GM21423 (cell line): ENCODE measurements around the gene MOGAT3.

Source experiments
- ATAC-seq: cut with Tn5 transposase; IDR thresholded peaks from one replicate; pipeline ENCODE4 v1.9.1; 2021; ENCODE audit warnings: mild to moderate bottlenecking, moderate library complexity; ENCODE audit not compliant: unreplicated experiment

The MOGAT3 gene

DNA sequence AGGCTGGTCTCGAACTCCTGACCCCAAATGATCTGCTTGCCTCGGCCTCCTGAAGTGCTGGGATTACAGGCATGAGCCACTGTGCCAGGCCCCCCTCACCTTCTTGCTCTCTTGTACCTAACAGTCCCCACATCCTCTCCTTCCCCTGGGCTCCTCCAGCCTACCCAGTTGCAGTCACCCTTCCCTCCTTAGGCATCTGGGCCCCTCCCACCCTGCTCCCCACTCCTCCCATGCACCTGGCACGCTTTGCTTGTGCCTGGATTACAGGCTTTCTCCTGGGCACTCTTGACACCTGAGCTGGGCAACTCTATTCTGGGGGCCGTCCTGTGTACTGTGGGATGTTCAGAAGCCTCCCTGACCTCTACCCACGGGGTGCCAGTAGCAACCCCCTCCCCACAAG lies 33.8 kb upstream of the MOGAT3 start:
- no peak for ATAC-seq

DNA sequence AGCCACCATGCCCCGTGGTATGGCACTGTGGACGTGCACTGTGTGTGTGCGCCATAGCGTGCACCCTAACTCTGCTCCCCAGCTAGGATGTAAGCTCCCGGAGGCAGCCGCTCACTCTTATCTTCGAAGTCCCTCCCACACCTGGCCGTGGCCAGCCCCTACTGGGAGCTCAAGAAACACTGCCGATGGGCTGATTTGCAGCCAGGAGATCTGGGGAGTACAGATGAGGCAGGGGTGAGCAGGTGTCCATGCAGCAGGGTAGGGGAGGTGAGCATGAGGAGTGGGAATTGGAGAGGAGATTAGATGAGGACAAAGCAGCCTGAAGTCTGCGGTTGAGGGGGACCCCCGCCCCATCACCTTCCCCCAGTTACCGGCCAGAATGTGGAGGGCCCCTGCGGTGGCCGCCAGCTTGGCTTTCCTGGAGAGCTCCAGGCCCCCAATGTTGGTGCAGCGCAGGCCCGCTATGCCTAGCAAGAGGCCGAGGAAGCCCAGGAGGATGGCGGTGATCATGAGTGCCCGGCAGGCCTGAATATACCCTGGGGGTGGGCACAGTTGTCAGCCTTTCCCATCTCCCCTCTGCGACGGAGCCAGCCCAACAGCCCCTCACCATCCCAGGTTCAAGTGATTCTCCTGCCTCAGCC lies 33.2 kb upstream of the MOGAT3 start:
- ATAC-seq = no peak

DNA sequence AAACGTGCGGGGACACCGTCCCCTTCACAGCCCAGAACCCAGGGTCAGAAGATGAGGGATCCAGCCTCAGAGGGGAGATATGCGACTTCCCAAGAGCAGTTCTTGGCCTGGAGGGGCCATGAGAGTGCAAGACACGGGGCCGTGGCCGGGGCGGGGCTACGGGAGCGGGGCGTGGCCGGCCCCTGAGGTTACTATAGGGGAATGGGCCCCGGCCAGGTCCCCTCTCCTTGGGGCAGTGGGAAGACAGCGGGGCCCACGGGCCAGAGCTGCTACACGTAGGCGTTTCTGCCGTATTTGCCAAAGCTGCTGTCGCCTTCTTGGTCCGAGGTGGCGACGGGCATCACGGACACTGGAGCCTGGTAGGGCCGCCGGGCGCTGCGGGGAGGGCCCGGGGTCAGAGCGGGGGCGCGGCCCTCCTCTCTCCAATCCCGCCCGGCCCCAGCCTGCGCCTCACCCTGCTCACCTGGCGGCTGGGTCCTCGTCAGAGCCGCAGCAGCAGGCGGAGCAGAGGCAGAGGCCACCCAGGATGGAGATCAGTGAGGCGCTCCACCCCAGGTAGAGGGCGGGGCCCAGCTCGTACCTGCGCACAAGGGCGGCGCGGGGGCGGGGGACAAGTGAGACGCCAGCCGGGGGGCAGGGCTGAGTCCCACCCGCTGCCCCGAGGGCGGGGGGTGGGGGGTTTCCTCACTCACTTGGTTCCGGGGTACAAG lies 31.5 kb upstream of the MOGAT3 start:
- ATAC-seq = no peak

DNA sequence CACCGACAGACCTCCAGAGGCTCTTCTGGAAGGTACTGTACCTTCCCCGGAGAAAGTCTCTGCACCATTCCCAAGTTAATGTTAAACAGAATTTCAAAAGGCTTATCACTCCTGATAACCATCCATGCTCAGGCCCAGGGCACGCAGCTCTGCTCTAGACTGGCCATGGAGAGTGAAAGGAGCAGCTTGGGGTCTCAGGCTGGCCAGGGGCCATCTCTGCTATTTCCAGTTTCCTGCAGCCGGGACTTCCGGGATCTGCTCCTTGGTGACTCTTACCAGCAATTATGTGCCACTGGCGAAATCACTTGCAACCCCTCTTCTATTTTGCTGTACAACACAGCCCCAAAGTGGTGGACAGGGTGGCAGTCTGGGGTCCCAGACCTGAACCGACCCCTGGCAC lies 30.8 kb upstream of the MOGAT3 start:
- ATAC-seq = no peak

DNA sequence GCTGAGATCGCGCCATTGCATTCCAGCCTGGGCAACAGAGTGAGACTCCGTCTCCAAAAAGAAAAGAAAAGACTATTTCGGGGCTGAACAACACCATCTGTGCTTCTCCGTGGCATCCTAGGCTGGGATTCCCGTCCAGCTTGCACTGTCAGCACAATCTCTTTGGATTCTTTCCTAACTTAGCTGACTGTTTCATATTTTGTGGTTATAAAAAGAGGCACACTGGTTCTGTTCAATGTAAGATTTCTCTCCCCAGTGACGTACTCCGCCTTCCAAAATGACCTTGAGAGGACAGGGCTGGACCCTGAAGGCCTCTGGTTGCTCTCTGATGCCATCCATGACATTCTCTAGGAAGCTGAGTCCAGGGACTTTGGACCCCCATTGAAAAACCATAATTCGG lies 25.9 kb upstream of the MOGAT3 start:
- ATAC-seq = no peak

DNA sequence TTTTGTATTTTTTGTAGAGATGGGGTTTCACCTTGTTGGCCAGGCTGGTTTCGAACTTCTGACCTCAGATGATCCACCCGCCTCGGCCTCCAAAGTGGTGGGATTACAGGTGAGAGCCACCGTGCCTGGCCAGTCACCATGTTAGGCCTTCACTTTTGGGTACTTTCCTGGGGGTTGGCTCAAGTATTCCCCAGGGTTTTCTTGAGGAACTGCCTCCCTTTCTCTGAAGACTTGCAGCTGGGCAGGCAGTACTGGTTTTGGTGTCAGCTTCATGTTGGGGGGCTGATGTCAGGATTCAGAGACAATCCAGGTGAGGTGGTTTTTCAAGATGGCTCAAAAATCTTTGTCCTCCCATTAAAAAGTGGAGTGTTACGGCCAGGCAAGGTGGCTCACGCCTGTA lies 24.8 kb upstream of the MOGAT3 start:
- no peak for ATAC-seq

DNA sequence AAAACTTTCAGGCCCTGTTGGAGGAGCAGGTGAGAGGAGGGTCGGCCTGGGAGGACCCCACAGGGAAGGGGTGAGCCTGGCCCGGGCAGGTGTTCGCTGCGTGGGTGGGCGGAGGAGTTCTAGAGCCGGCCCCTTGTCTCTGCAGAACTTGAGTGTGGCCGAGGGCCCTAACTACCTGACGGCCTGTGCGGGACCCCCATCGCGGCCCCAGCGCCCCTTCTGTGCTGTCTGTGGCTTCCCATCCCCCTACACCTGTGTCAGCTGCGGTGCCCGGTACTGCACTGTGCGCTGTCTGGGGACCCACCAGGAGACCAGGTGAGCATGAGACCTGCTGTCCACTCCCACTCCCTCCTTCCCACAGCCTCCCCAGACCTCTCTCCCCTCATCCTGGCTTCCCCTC lies 22.7 kb upstream of the MOGAT3 start:
- ATAC-seq = no peak

DNA sequence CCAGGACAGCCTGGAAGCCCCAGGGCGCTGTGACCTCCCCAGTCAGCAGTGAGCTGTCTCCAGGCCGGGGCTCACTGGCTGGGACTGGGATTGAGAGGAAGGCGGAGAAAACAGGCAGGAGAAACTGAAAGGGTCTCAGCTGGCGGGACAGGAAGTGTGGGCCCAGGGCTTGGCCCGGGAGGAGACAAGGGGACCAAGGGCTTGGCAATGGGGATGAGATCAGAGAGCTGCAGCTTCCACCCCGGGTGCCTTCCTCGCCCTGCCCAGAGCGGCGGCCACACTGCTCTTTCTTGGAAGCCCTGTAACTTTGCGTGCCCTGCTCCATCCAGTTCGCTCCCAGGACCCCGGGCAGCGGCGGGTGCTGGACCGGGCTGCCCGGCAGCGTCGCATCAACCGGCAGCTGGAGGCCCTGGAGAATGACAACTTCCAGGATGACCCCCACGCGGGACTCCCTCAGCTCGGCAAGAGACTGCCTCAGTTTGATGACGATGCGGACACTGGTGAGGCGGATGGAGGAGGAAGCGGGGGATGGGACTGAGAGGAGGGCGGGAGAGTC lies 21.5 kb upstream of the MOGAT3 start:
- no peak for ATAC-seq

DNA sequence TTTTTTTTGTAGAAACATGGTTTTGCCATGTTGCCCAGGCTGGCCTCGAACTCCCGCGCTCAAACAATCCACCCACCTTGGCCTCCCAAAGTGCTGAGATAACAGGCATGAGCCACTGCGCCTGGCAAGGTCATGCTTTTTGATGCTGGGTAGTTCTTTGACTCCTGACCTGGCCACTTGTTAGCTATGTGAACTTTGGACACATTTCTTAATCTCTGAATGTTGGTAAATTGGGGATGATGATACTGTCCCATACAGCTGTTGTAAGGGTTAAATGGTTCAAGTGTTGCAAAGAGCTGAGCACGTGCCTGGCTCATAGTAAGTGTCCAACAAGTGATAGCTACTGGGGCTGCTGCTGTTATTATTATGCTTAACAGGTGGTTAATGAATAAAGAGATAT lies 19.5 kb upstream of the MOGAT3 start:
- no peak for ATAC-seq

DNA sequence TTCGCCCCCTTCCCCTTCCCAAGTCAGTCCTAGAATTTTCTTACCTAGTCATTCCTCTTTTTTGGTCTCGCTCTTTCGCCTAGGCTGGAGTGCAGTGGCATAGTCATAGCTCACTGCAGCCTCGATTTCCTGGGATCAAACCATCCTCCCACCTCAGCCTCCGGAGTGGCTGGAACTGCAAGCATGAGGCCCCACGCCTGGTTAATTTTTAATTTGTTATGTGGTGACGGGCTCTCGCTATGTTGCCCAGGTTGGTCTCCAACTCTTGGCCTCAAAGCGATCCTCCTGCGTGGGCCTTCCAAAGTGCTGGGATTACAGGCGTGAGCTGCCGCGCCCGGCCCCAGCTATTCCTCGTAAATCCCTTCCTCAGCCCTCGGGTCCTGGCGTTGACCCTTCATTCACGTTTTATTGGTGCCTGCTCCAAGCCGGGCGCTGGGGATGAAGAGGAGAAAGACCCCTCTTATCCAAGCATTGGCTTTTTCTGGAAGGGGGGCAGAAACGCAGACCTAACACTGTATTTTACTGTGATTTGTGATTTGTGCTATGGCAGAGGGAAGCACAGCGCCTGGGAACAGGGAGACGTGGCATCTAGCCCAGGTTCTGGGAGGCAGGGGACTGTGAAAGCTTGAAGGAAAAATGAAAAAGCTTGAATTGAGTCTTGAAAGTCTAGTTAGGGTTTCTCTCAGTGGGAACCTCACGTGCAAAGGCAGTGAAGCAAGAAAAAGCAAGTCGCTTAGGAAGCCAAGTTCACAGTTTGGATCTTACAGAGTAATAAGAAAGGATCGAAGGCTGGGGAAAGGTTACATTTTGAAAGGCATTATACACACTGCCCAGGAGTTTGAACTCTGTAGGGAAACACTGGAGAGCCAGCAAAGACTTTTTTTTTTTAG lies 17.6 kb upstream of the MOGAT3 start:
- ATAC-seq = peak; percentile 10

DNA sequence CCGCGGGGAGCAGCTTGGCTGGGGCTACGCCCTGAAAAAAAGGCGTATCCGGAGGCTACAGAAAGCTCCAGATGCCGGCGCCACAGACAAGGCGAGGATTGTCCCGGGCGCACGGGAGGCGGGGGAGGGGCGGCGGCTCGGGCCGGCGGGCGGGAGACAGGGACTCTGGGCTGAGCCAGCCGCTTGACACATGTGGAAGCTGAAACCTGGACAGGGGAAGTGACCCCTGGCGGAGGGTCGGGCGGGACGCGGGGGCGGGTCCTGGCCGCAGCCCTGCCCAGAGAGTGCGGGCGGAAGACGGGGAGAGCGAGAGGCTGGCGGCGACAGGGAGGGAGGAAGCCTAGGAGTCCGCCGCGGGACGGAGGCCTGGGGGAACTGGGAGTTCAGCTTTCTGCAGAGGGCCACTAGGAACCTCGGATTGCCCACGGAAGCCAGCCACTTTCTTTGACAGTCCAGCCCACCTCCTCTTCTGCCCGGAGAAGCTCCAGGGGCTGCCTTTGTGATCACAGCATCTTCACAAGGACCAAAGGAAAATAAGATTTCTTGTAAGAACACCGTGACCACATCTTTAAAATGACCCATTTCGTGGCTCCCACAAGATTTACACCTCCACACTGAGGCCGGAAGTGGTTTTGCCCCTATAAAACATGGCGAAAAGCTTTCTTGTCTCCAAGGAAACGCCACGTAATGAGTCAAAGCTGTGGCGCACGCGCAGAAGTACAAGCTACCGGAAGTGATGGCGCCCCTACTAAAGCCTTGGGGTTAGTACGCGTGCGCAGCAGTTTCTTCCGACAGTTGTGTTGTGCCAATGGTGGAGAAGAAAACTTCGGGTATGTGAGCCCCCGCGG lies 16.8 kb upstream of the MOGAT3 start, which contains the start of the genes PLOD3 and ZNHIT1:
Gene PLOD3 (minus strand): TSS at position 194 of the 848 bp plus-strand sequence. CDS start 307 bp downstream, outside the sequence.
Gene ZNHIT1 (plus strand): TSS at position 778 of the 848 bp plus-strand sequence. CDS start 31 bp downstream, at position 809.
- ATAC-seq = peak; percentile 66

DNA sequence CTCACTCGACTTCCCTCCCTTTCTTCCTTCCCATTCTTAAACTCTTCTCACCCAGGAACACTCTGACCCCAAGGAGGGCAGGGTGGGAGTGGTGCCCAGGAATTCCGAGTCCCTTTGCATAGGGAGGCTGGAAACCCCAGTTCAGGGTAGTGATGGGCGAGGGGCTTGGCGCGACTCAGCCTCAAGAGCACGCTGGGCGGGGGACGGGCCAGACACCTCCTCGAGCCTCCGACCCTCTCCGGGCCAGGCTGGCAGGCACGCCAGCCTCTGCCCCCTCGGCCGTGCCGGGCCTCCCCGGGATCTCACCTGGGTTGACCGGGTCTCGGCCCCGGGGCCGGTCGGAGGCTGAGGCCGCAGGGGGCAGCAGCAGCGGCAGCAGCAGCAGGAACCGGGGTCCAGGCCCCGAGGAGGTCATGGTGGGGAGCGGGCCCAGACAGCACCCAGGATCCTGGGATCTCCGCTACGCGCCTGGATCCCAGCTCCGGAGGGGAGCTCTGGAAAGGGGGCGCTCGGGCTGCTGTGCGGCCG lies 16.1 kb upstream of the MOGAT3 start:
- peak; percentile 19 for ATAC-seq

DNA sequence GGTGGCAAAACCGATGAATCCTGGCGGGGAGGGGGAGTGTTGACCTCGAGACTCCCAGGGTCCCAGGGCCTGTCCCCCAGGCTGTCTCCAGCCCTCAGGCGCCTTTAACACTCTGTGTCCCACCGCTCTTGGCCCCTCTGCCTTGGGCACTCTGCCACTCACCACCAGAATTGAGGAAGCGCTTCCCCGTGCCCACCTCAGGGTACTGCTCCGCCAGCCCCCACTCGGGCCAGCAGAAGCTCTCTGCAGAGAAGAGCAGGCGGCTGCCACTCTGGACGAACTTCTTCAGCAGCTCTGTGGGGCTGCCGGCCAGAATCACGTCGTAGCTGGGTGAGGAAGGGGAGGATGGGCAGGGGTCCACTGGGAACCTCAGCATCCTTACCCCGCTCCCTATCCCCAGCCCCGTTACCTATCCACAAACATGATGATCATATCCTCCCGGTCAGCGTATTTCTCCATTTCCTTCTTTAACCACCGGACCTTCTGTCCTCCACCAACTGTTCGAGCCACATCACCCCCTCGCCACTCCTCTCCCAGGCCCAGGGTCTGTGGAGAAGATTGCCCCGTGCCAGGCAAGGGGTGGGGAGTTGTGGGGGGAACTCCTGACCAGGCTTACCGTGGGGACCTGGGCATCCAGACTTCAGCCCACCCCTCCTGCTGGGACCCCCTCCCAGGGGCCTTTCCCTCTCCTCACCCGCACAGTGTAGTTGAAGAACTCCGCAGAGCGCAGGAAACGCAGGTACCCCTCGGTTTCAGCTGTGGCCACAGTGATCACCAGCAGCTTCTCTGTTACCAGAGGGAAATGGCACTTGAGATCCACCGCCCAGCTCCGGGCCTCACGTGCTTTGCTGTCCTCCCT lies 15.4 kb upstream of the MOGAT3 start:
- ATAC-seq = no peak

DNA sequence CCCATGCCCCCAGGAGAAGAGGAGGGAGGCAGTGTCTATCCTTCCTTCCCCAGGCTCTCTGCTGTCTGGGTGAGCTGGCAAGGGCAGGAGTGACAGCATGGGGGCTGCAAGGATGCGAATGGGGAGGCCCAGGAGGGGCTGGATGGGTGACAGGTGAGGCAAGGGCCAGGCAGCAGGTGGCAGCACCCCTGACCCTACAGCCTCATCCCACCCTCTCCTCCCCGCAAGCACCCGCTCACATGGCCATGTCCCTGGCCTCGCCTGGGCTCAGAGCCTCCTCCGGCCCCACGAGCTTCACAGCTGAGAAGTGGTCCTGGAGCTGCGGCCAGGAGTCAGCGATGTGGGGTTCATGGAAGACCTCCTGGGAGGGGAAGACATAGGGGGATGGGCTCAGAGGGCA lies 11.2 kb upstream of the MOGAT3 start:
- no peak for ATAC-seq

DNA sequence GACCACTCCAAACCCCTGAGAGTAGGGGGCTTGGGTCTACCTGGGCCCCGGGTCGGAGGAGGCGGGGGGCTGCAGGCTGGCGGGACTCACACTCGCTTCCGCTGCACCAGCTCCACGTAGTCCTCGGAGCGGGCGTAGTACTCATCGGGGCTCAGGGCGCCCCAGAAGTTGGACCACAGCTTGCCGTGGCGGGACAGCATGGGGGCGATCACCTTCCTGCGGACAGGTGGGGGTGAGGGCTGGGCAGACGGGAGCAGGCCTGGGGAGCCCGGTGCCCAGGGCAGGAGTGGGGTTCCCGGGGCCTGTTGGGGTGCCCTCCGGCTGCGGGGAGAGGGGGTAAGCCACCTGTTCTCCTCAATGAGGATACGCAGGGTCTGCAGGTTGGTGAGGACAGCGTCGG lies 10.7 kb upstream of the MOGAT3 start:
- ATAC-seq = no peak

DNA sequence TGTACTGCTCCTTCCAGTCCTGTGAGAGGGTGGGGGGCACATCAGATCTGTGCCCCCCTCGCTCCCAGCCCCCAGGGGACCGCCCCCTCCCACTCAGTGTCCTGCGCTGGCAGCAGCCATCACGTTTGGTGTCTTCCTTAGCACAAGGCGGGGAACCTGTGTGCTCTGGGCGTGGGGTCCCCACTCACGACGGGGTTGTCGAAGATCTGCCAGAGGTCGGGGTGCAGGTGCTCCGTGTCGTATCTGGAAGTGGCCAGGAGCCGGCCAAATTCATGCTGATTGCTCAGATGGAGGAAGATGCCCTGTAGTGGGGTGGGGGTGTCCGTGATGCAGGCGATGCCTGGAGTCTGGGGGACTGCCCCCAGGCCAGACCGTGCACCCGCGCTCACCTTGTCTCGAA lies 9.3 kb upstream of the MOGAT3 start:
- ATAC-seq = no peak

DNA sequence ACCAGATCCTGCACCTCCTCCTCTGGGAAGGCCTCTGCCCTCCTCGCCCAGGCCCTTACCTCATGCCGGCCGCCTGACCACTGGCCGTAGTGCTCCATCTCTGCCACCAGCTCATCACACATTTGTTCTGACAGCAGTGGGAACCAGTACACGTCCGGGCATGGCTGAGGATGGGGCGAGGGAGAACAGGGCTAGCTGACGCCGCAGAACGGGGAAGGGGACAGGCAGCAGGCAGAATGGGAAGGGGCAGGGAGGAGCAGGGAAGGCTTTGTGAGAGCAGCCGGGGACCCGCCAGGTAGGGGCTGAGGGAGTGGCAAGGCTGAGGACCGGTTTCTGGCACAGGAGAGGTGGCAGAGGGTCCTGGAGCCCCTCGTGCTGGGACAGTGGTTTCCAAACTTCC lies 8.0 kb upstream of the MOGAT3 start:
- no peak for ATAC-seq

DNA sequence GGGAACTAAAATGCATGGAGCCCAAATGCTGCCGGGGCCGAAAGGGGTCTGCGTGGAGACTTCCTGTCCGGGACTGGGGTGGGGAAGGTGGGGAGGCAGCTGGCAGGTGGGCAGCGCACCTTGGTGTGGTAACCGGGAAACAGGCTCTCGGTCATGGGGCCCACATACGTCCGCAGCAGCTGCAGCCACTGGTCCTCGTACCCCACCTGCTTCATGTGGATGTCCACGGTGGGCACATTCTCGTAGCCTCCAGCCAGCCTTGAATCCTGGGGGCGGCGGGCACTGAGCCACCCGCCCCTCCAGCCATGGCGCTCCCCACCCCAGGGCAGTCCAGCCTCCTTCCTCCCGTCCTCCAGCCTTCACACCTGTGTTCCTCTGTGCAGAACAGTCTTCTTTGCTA lies 6.6 kb upstream of the MOGAT3 start:
- ATAC-seq = no peak

DNA sequence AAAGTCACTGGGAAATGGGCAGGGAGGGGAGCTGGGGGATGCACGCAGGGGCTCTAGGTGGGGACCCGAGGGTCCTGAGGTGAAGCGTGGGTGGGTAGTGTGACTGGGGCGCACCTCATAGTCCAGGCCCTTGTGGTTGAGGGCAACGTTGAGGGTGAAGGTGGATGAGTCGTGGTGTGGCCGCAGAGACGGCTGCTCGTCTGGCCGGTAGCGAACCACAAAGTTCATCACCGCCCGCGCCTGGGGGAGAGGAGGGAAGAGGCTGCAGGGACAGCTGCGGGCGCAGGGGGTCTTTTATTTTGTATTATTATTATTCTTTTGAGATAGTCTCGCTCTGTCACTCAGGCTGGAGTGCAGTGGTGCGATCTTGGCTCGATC lies 5.8 kb upstream of the MOGAT3 start:
- no peak for ATAC-seq
